ENCODE measurements around the gene FGFRL1.

DNA sequence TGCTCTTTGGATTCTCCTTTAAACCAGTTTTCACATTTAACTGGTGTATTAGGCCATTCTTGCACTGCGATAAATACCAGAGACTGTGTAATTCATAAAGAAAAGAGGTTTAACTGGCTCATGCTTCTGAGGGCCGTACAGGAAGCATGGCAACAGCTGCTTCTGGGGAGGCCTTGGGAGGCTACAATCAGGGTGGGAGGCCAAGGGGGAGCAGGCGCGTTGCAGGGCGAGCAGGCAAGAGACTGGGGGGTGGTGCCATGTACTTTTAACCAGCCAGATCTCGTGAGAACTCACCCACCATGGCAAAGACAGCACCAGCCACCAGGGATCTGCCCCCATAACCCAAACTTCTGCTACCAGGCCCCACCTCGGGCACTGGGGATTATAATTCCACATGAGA is 63.8 kb downstream of the FGFRL1 start:
- TF ChIP-seq POLR2AphosphoS5 (IDR thresholded peaks at IDR 0.05; ENCODE audit: low read depth) (no peak), SPI1 (IDR thresholded peaks at IDR 0.05; ENCODE audit: borderline replicate concordance, low read depth) (no peak)
